Stimulated activated CD4-positive, alpha-beta T cell treated with anti-CD3 and anti-CD28 coated beads, Interleukin-12 subunit alpha, Interleukin-12 subunit beta, amount 100 ng/mL, for 48 hours (primary cell): ENCODE data around the gene ELMO2.
A peak's percentile ranks its signal among the peaks of the same experiment; 100 is the strongest.

ENCODE experiments used
- DNase-seq, 3 donors: peaks; one replicate each; pipeline ENCODE4 v3.0.0-alpha.2; 2020; ENCODE audit warnings: low read depth in 2 of 3, low spot score in 1 of 3

ELMO2 gene

GRCh38 chr20:46353500-46354206 lies 52.8 kb downstream of the ELMO2 start:
- no peak for DNase-seq

GRCh38 chr20:46352370-46352938 lies 54.0 kb downstream of the ELMO2 start:
- no peak for DNase-seq

- no peak for DNase-seq
Observed at GRCh38 chr20:46351357-46352058, 54.9 kb downstream of the ELMO2 start.

- no peak for DNase-seq
Observed at GRCh38 chr20:46350986-46351267, 55.5 kb downstream of the ELMO2 start.

GRCh38 chr20:46350201-46350985 lies 56.0 kb downstream of the ELMO2 start:
- DNase-seq = no peak

- no peak for DNase-seq
Observed at GRCh38 chr20:46349742-46350056, 56.7 kb downstream of the ELMO2 start.

- DNase-seq = peak; percentile 15 to 38 (median 33)
Observed at GRCh38 chr20:46349035-46349741, 57.2 kb downstream of the ELMO2 start.

- no peak for DNase-seq
Observed at GRCh38 chr20:46347841-46348803, 58.3 kb downstream of the ELMO2 start.

- DNase-seq = no peak
Observed at GRCh38 chr20:46346770-46347169, 59.6 kb downstream of the ELMO2 start.

GRCh38 chr20:46344488-46345162 lies 61.8 kb downstream of the ELMO2 start:
- DNase-seq = no peak

GRCh38 chr20:46343975-46344357 lies 62.4 kb downstream of the ELMO2 start:
- DNase-seq = no peak

GRCh38 chr20:46343348-46343974 lies 63.0 kb downstream of the ELMO2 start:
- DNase-seq = no peak

- no peak for DNase-seq
Observed at GRCh38 chr20:46342451-46343347, 63.7 kb downstream of the ELMO2 start.

- no peak for DNase-seq
Observed at GRCh38 chr20:46342010-46342378, 64.4 kb downstream of the ELMO2 start.

GRCh38 chr20:46341074-46342009 lies 65.1 kb downstream of the ELMO2 start:
- no peak for DNase-seq

GRCh38 chr20:46339037-46339436 lies 67.4 kb downstream of the ELMO2 start:
- DNase-seq = no peak

GRCh38 chr20:46336735-46337134 lies 69.7 kb downstream of the ELMO2 start:
- no peak for DNase-seq
